ENCODE measurements around the gene VSIG10L.

The VSIG10L gene

DNA sequence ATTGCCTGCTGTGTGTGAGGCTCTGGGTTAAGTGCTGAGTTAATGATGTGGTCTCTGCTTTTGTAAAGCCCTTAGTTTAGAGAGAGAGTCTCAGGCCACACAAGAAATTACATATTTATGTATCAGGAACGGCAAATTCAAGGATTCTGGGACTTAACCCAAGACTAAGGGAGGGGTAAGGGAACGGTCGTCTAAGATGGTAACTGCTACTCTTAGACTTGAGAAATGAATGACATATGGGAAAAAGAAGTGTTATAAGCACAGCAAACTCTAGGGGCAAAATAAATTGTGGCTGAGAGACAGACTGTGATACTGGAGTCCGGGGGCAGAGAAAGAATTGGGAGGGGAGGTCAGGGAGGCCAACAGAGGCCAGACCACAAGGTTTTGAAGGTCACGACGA is 10.2 kb downstream of the VSIG10L start:
- no peaks in the 10 kb centered on the region for H3F3A ChIP-seq (ENCODE audit: insufficient read depth, low read length)
- H3K9me2 ChIP-seq (ENCODE audit: low read depth, low read length), result no peaks in the 10 kb centered on the region
- no peaks in the 10 kb centered on the region; the same call in 1 of the 2 replicates for H3K36me3 ChIP-seq (ENCODE audit: insufficient read depth, low read length)
- no peak overlapping the region for H3K4me3 ChIP-seq (ENCODE audit: low read depth, low read length, poor library complexity, severe bottlenecking)
- no peaks in the 10 kb centered on the region for H3K27me3 ChIP-seq (ENCODE audit: insufficient read depth, low read length)
- H3K9me3 ChIP-seq (ENCODE audit: low read length), result no peaks in the 10 kb centered on the region
- no peaks in the 10 kb centered on the region for H3K4me1 ChIP-seq (ENCODE audit: insufficient read depth, low read length, severe bottlenecking)
- H3K79me2 ChIP-seq (ENCODE audit: insufficient read depth, low read length), result no peaks in the 10 kb centered on the region
- TF ChIP-seq EZH2 (IDR thresholded peaks at IDR 0.05; ENCODE audit: borderline replicate concordance, low read length), result no peak
- TF ChIP-seq, protein P1, sequence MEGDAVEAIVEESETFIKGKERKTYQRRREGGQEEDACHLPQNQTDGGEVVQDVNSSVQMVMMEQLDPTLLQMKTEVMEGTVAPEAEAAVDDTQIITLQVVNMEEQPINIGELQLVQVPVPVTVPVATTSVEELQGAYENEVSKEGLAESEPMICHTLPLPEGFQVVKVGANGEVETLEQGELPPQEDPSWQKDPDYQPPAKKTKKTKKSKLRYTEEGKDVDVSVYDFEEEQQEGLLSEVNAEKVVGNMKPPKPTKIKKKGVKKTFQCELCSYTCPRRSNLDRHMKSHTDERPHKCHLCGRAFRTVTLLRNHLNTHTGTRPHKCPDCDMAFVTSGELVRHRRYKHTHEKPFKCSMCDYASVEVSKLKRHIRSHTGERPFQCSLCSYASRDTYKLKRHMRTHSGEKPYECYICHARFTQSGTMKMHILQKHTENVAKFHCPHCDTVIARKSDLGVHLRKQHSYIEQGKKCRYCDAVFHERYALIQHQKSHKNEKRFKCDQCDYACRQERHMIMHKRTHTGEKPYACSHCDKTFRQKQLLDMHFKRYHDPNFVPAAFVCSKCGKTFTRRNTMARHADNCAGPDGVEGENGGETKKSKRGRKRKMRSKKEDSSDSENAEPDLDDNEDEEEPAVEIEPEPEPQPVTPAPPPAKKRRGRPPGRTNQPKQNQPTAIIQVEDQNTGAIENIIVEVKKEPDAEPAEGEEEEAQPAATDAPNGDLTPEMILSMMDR (IDR thresholded peaks at IDR 0.05; ENCODE audit: low read length), result no peak
- H3K9ac ChIP-seq (ENCODE audit: low read length), result no peak overlapping the region
- H3K27ac ChIP-seq (ENCODE audit: low read depth, low read length, poor library complexity, severe bottlenecking), result no peak overlapping the region
- no peak overlapping the region for H3K4me2 ChIP-seq (ENCODE audit: low read length)
- H2AFZ ChIP-seq (ENCODE audit: low read length), result no peak overlapping the region
- H4K20me1 ChIP-seq (ENCODE audit: insufficient read depth, low read length), result no peaks in the 10 kb centered on the region

DNA sequence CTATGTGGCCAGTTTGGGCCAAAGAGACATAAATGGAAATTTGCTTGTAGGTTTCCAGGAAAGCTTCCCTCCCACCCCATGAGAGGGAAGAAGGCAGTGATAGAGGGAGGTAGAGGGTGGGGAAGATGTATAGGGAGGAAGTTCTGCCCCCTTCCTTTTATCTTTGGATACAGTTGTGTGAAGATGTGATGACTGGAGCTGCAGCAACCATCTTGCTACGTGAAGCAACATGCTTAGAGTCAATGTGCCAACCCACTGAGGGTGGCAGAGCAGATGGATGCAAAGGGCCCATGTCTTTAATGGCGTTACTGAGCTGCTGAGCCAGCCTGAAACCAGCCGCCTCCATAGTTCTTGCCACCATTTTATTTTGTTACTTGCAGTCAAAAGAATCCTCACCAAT is 10.7 kb downstream of the VSIG10L start:
- H3K27me3 ChIP-seq (ENCODE audit: insufficient read depth, low read length), result no peaks in the 10 kb centered on the region
- no peaks in the 10 kb centered on the region; the same call in 1 of the 2 replicates for H3K36me3 ChIP-seq (ENCODE audit: insufficient read depth, low read length)
- H3K9me3 ChIP-seq (ENCODE audit: low read length), result no peaks in the 10 kb centered on the region
- H4K20me1 ChIP-seq (ENCODE audit: insufficient read depth, low read length), result no peaks in the 10 kb centered on the region
- TF ChIP-seq, protein P1 (IDR thresholded peaks at IDR 0.05; ENCODE audit: low read length), result no peak
- no peak overlapping the region for H2AFZ ChIP-seq (ENCODE audit: low read length)
- H3F3A ChIP-seq (ENCODE audit: insufficient read depth, low read length), result no peaks in the 10 kb centered on the region
- no peak overlapping the region for H3K27ac ChIP-seq (ENCODE audit: low read depth, low read length, poor library complexity, severe bottlenecking)
- H3K4me3 ChIP-seq (ENCODE audit: low read depth, low read length, poor library complexity, severe bottlenecking), result no peak overlapping the region
- no peaks in the 10 kb centered on the region for H3K4me1 ChIP-seq (ENCODE audit: insufficient read depth, low read length, severe bottlenecking)
- no peak overlapping the region for H3K4me2 ChIP-seq (ENCODE audit: low read length)
- H3K9me2 ChIP-seq (ENCODE audit: low read depth, low read length), result no peaks in the 10 kb centered on the region
- H3K79me2 ChIP-seq (ENCODE audit: insufficient read depth, low read length), result no peaks in the 10 kb centered on the region
- H3K9ac ChIP-seq (ENCODE audit: low read length), result no peak overlapping the region

DNA sequence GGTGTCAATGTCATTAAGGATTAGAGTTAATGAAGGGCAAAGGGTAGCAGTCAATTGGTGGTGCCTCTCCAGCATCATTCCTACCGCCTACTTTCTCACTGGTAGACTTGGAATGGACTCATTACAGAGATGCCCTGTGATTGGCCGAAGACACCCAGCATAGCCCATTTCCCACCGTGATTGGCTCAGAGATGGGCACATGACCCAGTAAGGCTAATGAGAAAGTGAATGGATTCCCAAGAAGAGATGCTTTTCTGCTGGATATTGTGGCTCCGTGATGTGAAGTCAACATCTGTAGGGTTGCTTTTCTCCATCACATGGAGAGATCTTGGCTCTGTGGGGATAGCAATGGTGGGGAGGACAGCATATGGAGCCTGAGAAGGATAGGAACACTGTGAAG is 11.6 kb downstream of the VSIG10L start:
- H3K4me1 ChIP-seq (ENCODE audit: insufficient read depth, low read length, severe bottlenecking), result no peaks in the 10 kb centered on the region
- no peak overlapping the region for H2AFZ ChIP-seq (ENCODE audit: low read length)
- H3K79me2 ChIP-seq (ENCODE audit: insufficient read depth, low read length), result no peaks in the 10 kb centered on the region
- H4K20me1 ChIP-seq (ENCODE audit: insufficient read depth, low read length), result no peaks in the 10 kb centered on the region
- H3K9me3 ChIP-seq (ENCODE audit: low read length), result no peaks in the 10 kb centered on the region
- no peaks in the 10 kb centered on the region for H3K9me2 ChIP-seq (ENCODE audit: low read depth, low read length)
- H3K27me3 ChIP-seq (ENCODE audit: insufficient read depth, low read length), result no peaks in the 10 kb centered on the region
- no peak overlapping the region for H3K4me2 ChIP-seq (ENCODE audit: low read length)
- H3K36me3 ChIP-seq (ENCODE audit: insufficient read depth, low read length), result no peaks in the 10 kb centered on the region; the same call in 1 of the 2 replicates
- no peaks in the 10 kb centered on the region for H3F3A ChIP-seq (ENCODE audit: insufficient read depth, low read length)
- no peak overlapping the region for H3K27ac ChIP-seq (ENCODE audit: low read depth, low read length, poor library complexity, severe bottlenecking)
- TF ChIP-seq, protein P1 (IDR thresholded peaks at IDR 0.05; ENCODE audit: low read length), result no peak
- no peak for TF ChIP-seq EZH2 (IDR thresholded peaks at IDR 0.05; ENCODE audit: borderline replicate concordance, low read length)
- H3K4me3 ChIP-seq (ENCODE audit: low read depth, low read length, poor library complexity, severe bottlenecking), result no peak overlapping the region
- no peak overlapping the region for H3K9ac ChIP-seq (ENCODE audit: low read length)

Data from OCI-LY1 (cell line).